B cell (primary cell): ENCODE data around the gene GSTM3. TPM values are rescaled to one million over a fixed set of nuclear protein-coding genes. Genes with fewer than 3 reads are reported as not detected.

Experiments
- ATAC-seq: fragments of 200-7000 bp; cut with Tn5 transposase; one replicate; pipeline ENCODE4 v1.10.0; 2021; ENCODE audit warnings: low read depth, mild to moderate bottlenecking, moderate number of reproducible peaks, moderate library complexity
- CTCF ChIA-PET: fragments of 350-600 bp; sonication (Branson Sonifier 250); formaldehyde crosslinking; loops from one replicate; lab custom pipeline; 2021; ENCODE audit warnings: antibody characterized with exemption, inconsistent platforms; lab: Charles Lee
- POLR2A ChIA-PET: fragments of 350-600 bp; sonication (Branson Sonifier 250); formaldehyde crosslinking; loops from one replicate; lab custom pipeline; 2021; ENCODE audit warnings: antibody characterized with exemption; lab: Charles Lee
- DNase-seq: peaks from one replicate; pipeline ENCODE4 v3.0.0; 2013
- H2AFZ ChIP-seq: 2 replicates; pipeline ENCODE4 v1.6.1; 2012; ENCODE audit warnings: mild to moderate bottlenecking, low read depth, low read length; ENCODE audit not compliant: insufficient read depth, poor library complexity, severe bottlenecking
- H3K27ac ChIP-seq, 2 donors: 1 replicate in 1 of 2; 2 replicates in 1 of 2; pipeline ENCODE4 v1.5.1; 2012 to 2013; ENCODE audit warnings: low read length in 2 of 2, mild to moderate bottlenecking in 2 of 2, moderate library complexity in 1 of 2
- H3K27me3 ChIP-seq, 4 experiments: fragments of 200-600 bp in 1 of 4; sonication (generic) in 1 of 4; replicated peaks in 1 of 4; 1 replicate in 2 of 4; 2 replicates in 2 of 4; pipeline versions ENCODE4 v1.6.1 to v1.7.0; 2013 to 2016; ENCODE audit warnings: low read length in 3 of 4, mild to moderate bottlenecking in 2 of 4, mixed read lengths in 1 of 4, moderate library complexity in 1 of 4; ENCODE audit not compliant: insufficient read depth in 4 of 4, control insufficient read depth in 3 of 4; ENCODE audit errors: control extremely low read depth in 1 of 4
- H3K36me3 ChIP-seq, 2 experiments: replicated peaks in 1 of 2; 1 replicate in 1 of 2; 2 replicates in 1 of 2; pipeline versions ENCODE4 v1.6.1 to v1.7.1; 2013; ENCODE audit warnings: low read length in 1 of 2; ENCODE audit not compliant: insufficient read depth in 2 of 2, control insufficient read depth in 1 of 2; ENCODE audit errors: control extremely low read depth in 1 of 2, extremely low read depth in 1 of 2
- H3K4me1 ChIP-seq, 2 donors: fragments of 200-600 bp in 1 of 2; sonication (generic) in 1 of 2; 1 replicate in 1 of 2; 2 replicates in 1 of 2; pipeline versions ENCODE4 v1.5.1 to v1.6.1; 2013 to 2017; ENCODE audit warnings: low read length in 2 of 2; ENCODE audit not compliant: control insufficient read depth in 2 of 2, insufficient read depth in 2 of 2
- H3K4me2 ChIP-seq: replicated peaks from 2 replicates; pipeline ENCODE3; 2012; ENCODE audit warnings: mild to moderate bottlenecking, low read depth, low read length; ENCODE audit not compliant: poor library complexity, severe bottlenecking
- H3K4me3 ChIP-seq, 5 experiments: fragments of 200-600 bp in 1 of 5; sonication (generic) in 1 of 5; 1 replicate in 3 of 5; 2 replicates in 2 of 5; pipeline versions ENCODE4 v1.5.1 to v1.7.0; 2011 to 2016; ENCODE audit warnings: low read length in 4 of 5, mild to moderate bottlenecking in 4 of 5, low read depth in 2 of 5, control low read depth in 1 of 5, moderate library complexity in 1 of 5; ENCODE audit not compliant: insufficient read depth in 1 of 5; ENCODE audit errors: control extremely low read depth in 1 of 5, extremely low read depth in 1 of 5
- H3K79me2 ChIP-seq: fragments of 200-600 bp; sonication (generic); one replicate; pipeline ENCODE4 v1.6.0; 2016; ENCODE audit warnings: low read length; ENCODE audit not compliant: control insufficient read depth, insufficient read depth
- H3K9ac ChIP-seq: fragments of 200-600 bp; sonication (generic); 2 replicates; pipeline ENCODE4 v1.6.1; 2017; ENCODE audit warnings: mild to moderate bottlenecking, low read length, moderate library complexity
- H3K9me3 ChIP-seq, 3 donors: one replicate each; pipeline versions ENCODE4 v1.6.1 to v1.7.1; 2013; ENCODE audit warnings: low read length in 2 of 3; ENCODE audit not compliant: control insufficient read depth in 2 of 3, insufficient read depth in 1 of 3; ENCODE audit errors: control extremely low read depth in 1 of 3
- H4K20me1 ChIP-seq: 2 replicates; pipeline ENCODE4 v1.6.0; 2012; ENCODE audit warnings: mild to moderate bottlenecking, low read length; ENCODE audit not compliant: insufficient read depth, control insufficient read depth, poor library complexity, severe bottlenecking
- H3K27ac Mint-ChIP-seq: one replicate; pipeline ENCODE4 v1.8.0; 2021; ENCODE audit warnings: mixed read lengths
- H3K27me3 Mint-ChIP-seq: one replicate; pipeline ENCODE4 v1.8.0; 2021; ENCODE audit warnings: mixed read lengths
- H3K4me1 Mint-ChIP-seq: one replicate; pipeline ENCODE4 v1.8.0; 2021; ENCODE audit warnings: mixed read lengths
- H3K4me3 Mint-ChIP-seq: one replicate; pipeline ENCODE4 v1.8.0; 2021; ENCODE audit warnings: mixed read lengths
- H3K9me3 Mint-ChIP-seq: one replicate; pipeline ENCODE4 v1.8.0; 2022; ENCODE audit warnings: mixed read lengths; ENCODE audit not compliant: insufficient read depth
- EZH2 ChIP-seq: IDR thresholded peaks from 2 replicates; pipeline ENCODE4 v1.6.1; 2012; ENCODE audit warnings: borderline replicate concordance, low read depth, mild to moderate bottlenecking, moderate library complexity, low read length; ENCODE audit not compliant: insufficient read depth, poor library complexity, severe bottlenecking
- WGBS: methylation state at CpG from one replicate; pipeline ENCODE4 v1.1.5; 2013; ENCODE audit warnings: missing lambda C conversion rate; ENCODE audit not compliant: insufficient coverage; 5-methylcytosine and 5-hydroxymethylcytosine counted together
- intact Hi-C: fragments of 100-400 bp; cut with micrococcal nuclease; formaldehyde crosslinking; loops from one replicate; pipeline ENCODE4 v1.10.0; 2022
- polyA plus RNA-seq: library from polyadenylated mRNA; depleted of rRNA; stranded (reverse); fragments of >200 nt; gene quantifications from 2 replicates; pipeline ENCODE4 v1.2.3, GENCODE V29; 2012
- total RNA-seq, 2 donors: library from RNA; stranded (reverse); fragments of 120-200 nt in 1 of 2; gene quantifications; 1 replicate in 1 of 2; 2 replicates in 1 of 2; pipeline versions ENCODE4 v1.2.3 to v1.2.4, GENCODE V29; 2013 to 2022
- TF ChIP-seq, protein P1 (sequence below): fragments of 200-600 bp; IDR thresholded peaks from one replicate; pipeline ENCODE4 v1.8.0; 2022; ENCODE audit warnings: antibody characterized with exemption, mild to moderate bottlenecking

The GSTM3 gene
- total and polyA plus RNA-seq, 2 donors (not counting 1 experiment from before 2014, with no cell fraction given) = 1.9 to 2.8 TPM

DNA sequence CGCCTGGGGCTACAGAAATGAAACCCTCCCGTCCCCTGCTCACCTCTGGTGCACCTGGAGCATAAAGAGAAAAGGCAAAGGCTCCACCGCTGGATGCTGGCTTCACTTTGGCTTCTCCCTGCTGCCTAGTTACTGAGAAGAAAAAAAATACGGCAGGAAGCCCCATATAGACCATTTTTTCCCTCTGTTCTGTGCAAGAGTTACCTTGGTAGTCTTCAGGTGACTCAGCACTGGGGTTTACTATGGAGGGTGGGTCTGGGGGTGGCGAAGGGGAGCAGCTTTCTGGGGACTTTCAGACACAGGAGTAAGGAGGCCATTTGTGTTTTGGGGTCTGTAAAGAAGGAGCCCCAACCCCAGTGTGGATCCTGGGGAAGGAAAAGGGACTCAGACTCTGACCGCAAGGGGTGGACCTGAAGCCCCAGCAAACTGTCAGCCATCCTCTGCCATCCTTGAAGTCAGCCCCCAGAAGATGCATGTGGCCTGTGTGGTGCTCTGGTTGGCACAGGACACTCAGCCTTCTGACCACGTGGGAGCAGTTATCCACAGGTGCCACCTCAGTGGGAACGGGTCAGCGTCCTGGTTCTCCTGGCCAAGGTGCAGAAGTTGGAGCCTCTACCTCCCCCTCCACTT, 48.8 kb upstream of the GSTM3 start:
- Mint-ChIP-seq H3K27me3 (peaks cover 5% of the 10 kb centered on the region), H3K9me3 (no peaks in the 10 kb centered on the region), H3K4me1 (peaks cover 7% of the 10 kb centered on the region), H3K27ac (no peak overlapping the region), H3K4me3 (no peak overlapping the region)
- no peaks in the 10 kb centered on the region for H4K20me1 ChIP-seq
- 81% methylated on average over 6 of the region's 9 CpGs for WGBS
- DNase-seq (no peak), ATAC-seq (no peak)
- H3K4me1 ChIP-seq = peaks cover 7 to 9% of the 10 kb centered on the region in 2 donors
- ChIA-PET CTCF (interaction anchor here (1.1 to 21.2 kb wide), 4 partner anchors 13 to 243 kb away, joined by 4 to 667 read pairs (median 6); partner anchors contain the start of gene AHCYL1), POLR2A (no interaction called here)
- H3K4me3 ChIP-seq = no peak overlapping the region
- H3K79me2 ChIP-seq = no peaks in the 10 kb centered on the region
- TF ChIP-seq, protein P1, sequence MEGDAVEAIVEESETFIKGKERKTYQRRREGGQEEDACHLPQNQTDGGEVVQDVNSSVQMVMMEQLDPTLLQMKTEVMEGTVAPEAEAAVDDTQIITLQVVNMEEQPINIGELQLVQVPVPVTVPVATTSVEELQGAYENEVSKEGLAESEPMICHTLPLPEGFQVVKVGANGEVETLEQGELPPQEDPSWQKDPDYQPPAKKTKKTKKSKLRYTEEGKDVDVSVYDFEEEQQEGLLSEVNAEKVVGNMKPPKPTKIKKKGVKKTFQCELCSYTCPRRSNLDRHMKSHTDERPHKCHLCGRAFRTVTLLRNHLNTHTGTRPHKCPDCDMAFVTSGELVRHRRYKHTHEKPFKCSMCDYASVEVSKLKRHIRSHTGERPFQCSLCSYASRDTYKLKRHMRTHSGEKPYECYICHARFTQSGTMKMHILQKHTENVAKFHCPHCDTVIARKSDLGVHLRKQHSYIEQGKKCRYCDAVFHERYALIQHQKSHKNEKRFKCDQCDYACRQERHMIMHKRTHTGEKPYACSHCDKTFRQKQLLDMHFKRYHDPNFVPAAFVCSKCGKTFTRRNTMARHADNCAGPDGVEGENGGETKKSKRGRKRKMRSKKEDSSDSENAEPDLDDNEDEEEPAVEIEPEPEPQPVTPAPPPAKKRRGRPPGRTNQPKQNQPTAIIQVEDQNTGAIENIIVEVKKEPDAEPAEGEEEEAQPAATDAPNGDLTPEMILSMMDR = no peak
- no peak for TF ChIP-seq EZH2
- H3K4me2 ChIP-seq = no peak overlapping the region
- no peaks in the 10 kb centered on the region for H3K36me3 ChIP-seq
- intact Hi-C loops = no loop called here
- H3K9me3 ChIP-seq = peaks cover 0 to 2% (median 0%) of the 10 kb centered on the region in 3 donors
- H3K27me3 ChIP-seq = peaks cover 0 to 16% (median 0%) of the 10 kb centered on the region in 4 experiments
- no peak overlapping the region for H3K9ac ChIP-seq
- no peak overlapping the region for H2AFZ ChIP-seq
- no peak overlapping the region for H3K27ac ChIP-seq
